Panc1 (cell line): ENCODE results near the gene POU3F2. TPM values are rescaled to one million over a fixed set of nuclear protein-coding genes. Genes with fewer than 3 reads are reported as not detected.

Source experiments
- ATAC-seq: fragments of 200-7000 bp; cut with Tn5 transposase; 2 replicates; pipeline ENCODE4 v1.9.1; 2020; ENCODE audit warnings: mild to moderate bottlenecking, moderate library complexity
- BruUV-seq: library from RNA; stranded (reverse); fragments of 400-500 nt; replicated peaks from 2 replicates; lab custom pipeline; 2021; lab: Mats Ljungman, UMichigan
- CTCF ChIA-PET: fragments of 300-600 bp; sonication (Branson Sonifier 250); formaldehyde crosslinking; loops from one replicate; lab custom pipeline; 2022; ENCODE audit warnings: antibody characterized with exemption; lab: Charles Lee
- POLR2A ChIA-PET: fragments of 300-600 bp; sonication (Branson Sonifier 250); formaldehyde crosslinking; loops from one replicate; lab custom pipeline; 2022; ENCODE audit warnings: antibody characterized with exemption; lab: Charles Lee
- DNase-seq: peaks from one replicate; pipeline ENCODE4 v3.0.0-alpha.2; 2010; ENCODE audit warnings: low read depth, low spot score
- H3K27ac ChIP-seq: 2 replicates; pipeline ENCODE4 v1.5.1; 2011; ENCODE audit warnings: mild to moderate bottlenecking, low read length, inconsistent platforms
- H3K27me3 ChIP-seq: fragments of 200-500 bp; sonication (Bioruptor generic); 2 replicates; pipeline ENCODE4 v1.6.0; 2014; ENCODE audit warnings: low read length, inconsistent platforms; ENCODE audit not compliant: control insufficient read depth, insufficient read depth
- H3K36me3 ChIP-seq: fragments of 200-500 bp; sonication (Bioruptor generic); 2 replicates; pipeline ENCODE4 v1.5.1; 2014; ENCODE audit warnings: inconsistent platforms, mild to moderate bottlenecking, low read length, moderate library complexity; ENCODE audit not compliant: control insufficient read depth, insufficient read depth
- H3K4me1 ChIP-seq: 2 replicates; pipeline ENCODE4 v1.5.1; 2011; ENCODE audit warnings: inconsistent platforms, mild to moderate bottlenecking, low read length, moderate library complexity; ENCODE audit not compliant: control insufficient read depth, insufficient read depth
- H3K4me3 ChIP-seq, 2 experiments: 2 replicates each; pipeline ENCODE4 v1.5.1; 2011 to 2012; ENCODE audit warnings: low read depth in 2 of 2, low read length in 2 of 2, mild to moderate bottlenecking in 2 of 2, inconsistent platforms in 1 of 2, moderate library complexity in 1 of 2
- H3K9me3 ChIP-seq: fragments of 200-500 bp; sonication (Bioruptor generic); 2 replicates; pipeline ENCODE4 v1.5.1; 2014; ENCODE audit warnings: low read depth, mild to moderate bottlenecking, inconsistent platforms, low read length, moderate library complexity; ENCODE audit not compliant: control insufficient read depth, insufficient read depth
- CTCF ChIP-seq: fragments of 450-650 bp; IDR thresholded peaks from 2 replicates; pipeline ENCODE4 v1.5.1; 2017; ENCODE audit warnings: mild to moderate bottlenecking
- POLR2AphosphoS5 ChIP-seq: IDR thresholded peaks from 2 replicates; pipeline ENCODE4 v1.6.1; 2012; ENCODE audit warnings: mild to moderate bottlenecking, low read depth, low read length, moderate library complexity
- SIN3A ChIP-seq: IDR thresholded peaks from 2 replicates; pipeline ENCODE4 v1.6.1; 2012; ENCODE audit warnings: low read depth, mild to moderate bottlenecking, low read length, moderate library complexity, borderline replicate concordance; ENCODE audit not compliant: insufficient read depth
- TCF7L2 ChIP-seq: IDR thresholded peaks from 2 replicates; pipeline ENCODE4 v1.6.1; 2011; ENCODE audit warnings: mild to moderate bottlenecking, low read depth, low read length, inconsistent platforms
- in situ Hi-C: cut with HindIII; loops from 2 replicates; pipeline ENCODE4 v1.10.0; 2016; ENCODE audit warnings: low sequenced_read_pairs, low pct_unique_long_range_greater_than_20kb
- intact Hi-C: fragments of 100-400 bp; cut with micrococcal nuclease; formaldehyde crosslinking; loops from one replicate; pipeline ENCODE4 v1.10.0; 2022; ENCODE audit not compliant: unreplicated experiment
- total RNA-seq: library from RNA; stranded (reverse); gene quantifications from one replicate; pipeline ENCODE4 v1.2.1, GENCODE V29; 2021; ENCODE audit not compliant: unreplicated experiment
- TF ChIP-seq, protein P1 (sequence below), 2 experiments: IDR thresholded peaks; 2 replicates each; pipeline ENCODE4 v1.6.1; 2011 to 2012; ENCODE audit warnings: low read depth in 2 of 2, control low read depth in 1 of 2, low read length in 1 of 2, mild to moderate bottlenecking in 1 of 2, moderate library complexity in 1 of 2; ENCODE audit not compliant: insufficient read depth in 1 of 2

Gene POU3F2
- total RNA-seq, 1 experiment from 2014 or later, result not detected

DNA sequence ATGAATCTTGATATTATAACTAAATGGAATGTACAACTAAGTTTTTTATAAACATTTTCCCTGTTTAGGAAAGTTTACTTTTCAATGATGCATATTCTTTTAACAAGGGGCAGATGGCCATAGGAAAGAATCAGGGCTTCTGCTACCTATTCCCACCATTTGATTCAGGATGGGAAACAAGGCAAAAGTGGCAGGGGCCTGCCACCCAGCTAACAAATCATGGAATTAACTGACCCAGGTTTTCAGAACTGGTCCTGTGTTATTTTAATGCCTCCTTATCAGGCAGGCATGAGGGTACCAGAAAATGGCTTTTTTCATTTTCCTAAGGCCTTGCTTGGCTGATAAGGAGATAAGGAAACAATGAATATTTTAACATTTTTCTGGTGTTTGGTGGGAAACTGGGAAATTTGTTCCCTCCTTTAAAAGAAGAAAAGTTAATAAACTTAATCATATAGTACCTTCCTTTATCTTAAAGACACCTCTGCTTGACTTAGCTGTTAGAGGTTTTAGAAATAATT lies 6.7 kb downstream of the POU3F2 start:
- Histone ChIP-seq H3K27ac (no peak overlapping the region), H3K27me3 (peaks cover 64% of the 10 kb centered on the region), H3K4me3 (no peak overlapping the region), H3K4me1 (peaks cover 8% of the 10 kb centered on the region), H3K36me3 (no peaks in the 10 kb centered on the region), H3K9me3 (no peaks in the 10 kb centered on the region)
- intact Hi-C loops (loop anchor here (5.0 to 10.0 kb wide), 3 partner anchors 74 to 1399 kb away; no protein-coding TSS in a partner anchor), in situ Hi-C loops (no loop called here)
- ChIA-PET POLR2A (no interaction called here), CTCF (no interaction called here)
- ATAC-seq (no peak), DNase-seq (no peak)
- BruUV-seq, result no TSS peak
- TF ChIP-seq TCF7L2, result no peak
- TF ChIP-seq SIN3A, result no peak
- TF ChIP-seq POLR2AphosphoS5, result no peak
- no peak for TF ChIP-seq CTCF
- TF ChIP-seq, protein P1, sequence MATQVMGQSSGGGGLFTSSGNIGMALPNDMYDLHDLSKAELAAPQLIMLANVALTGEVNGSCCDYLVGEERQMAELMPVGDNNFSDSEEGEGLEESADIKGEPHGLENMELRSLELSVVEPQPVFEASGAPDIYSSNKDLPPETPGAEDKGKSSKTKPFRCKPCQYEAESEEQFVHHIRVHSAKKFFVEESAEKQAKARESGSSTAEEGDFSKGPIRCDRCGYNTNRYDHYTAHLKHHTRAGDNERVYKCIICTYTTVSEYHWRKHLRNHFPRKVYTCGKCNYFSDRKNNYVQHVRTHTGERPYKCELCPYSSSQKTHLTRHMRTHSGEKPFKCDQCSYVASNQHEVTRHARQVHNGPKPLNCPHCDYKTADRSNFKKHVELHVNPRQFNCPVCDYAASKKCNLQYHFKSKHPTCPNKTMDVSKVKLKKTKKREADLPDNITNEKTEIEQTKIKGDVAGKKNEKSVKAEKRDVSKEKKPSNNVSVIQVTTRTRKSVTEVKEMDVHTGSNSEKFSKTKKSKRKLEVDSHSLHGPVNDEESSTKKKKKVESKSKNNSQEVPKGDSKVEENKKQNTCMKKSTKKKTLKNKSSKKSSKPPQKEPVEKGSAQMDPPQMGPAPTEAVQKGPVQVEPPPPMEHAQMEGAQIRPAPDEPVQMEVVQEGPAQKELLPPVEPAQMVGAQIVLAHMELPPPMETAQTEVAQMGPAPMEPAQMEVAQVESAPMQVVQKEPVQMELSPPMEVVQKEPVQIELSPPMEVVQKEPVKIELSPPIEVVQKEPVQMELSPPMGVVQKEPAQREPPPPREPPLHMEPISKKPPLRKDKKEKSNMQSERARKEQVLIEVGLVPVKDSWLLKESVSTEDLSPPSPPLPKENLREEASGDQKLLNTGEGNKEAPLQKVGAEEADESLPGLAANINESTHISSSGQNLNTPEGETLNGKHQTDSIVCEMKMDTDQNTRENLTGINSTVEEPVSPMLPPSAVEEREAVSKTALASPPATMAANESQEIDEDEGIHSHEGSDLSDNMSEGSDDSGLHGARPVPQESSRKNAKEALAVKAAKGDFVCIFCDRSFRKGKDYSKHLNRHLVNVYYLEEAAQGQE (IDR thresholded peaks at IDR 0.05; ENCODE audit: insufficient read depth in 1 of 2, low read depth in 2 of 2, low read length in 1 of 2), result no peak

DNA sequence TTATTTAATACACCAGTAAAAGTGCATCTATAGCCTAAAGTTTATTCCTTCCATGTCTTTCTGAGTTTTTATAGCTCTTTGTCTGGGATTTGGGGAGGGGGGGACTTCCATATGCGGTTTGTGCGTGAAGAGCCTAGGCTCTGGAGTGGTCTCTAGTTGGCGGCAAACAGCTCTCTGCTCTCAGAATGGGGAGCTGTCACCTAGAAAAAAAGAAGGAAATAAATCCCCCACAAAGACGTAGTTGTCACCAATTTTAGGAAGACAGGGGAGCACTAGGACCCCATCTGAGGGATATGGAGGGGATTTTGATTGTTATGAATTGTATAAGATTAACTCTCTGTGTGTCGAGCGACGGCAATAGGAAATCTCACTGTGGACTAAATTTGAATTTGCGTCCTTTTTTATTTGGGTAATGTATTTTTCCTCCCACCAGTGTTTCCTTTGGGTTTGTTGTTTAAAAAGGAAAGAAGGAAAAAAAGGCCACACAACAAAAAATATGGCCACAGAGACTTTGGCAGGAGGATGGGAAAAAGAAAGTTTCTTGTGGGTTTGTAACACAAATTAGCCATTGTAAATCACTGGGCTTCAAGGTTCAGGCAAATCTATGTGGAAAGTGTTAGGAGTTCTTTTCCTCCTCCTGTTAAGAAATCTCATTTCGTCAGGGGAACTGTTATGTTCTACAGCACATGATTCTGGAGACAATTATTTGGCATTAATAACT lies 7.4 kb downstream of the POU3F2 start:
- peaks cover 8% of the 10 kb centered on the region for H3K4me1 ChIP-seq
- intact Hi-C loops (loop anchor here (5.0 to 10.0 kb wide), 3 partner anchors 74 to 1399 kb away; no protein-coding TSS in a partner anchor), in situ Hi-C loops (no loop called here)
- no peak for ATAC-seq
- POLR2A ChIA-PET, result no interaction called here
- TF ChIP-seq SIN3A (no peak), CTCF (no peak), TCF7L2 (no peak), POLR2AphosphoS5 (no peak)
- TF ChIP-seq, protein P1 (IDR thresholded peaks at IDR 0.05; ENCODE audit: insufficient read depth in 1 of 2, low read depth in 2 of 2, low read length in 1 of 2), result no peak
- H3K27me3 ChIP-seq, result peaks cover 56% of the 10 kb centered on the region
- H3K9me3 ChIP-seq, result no peaks in the 10 kb centered on the region
- no peaks in the 10 kb centered on the region for H3K36me3 ChIP-seq
- no TSS peak for BruUV-seq
- no peak for DNase-seq
- H3K4me3 ChIP-seq, result no peak overlapping the region
- H3K27ac ChIP-seq, result no peak overlapping the region
- CTCF ChIA-PET, result no interaction called here
